Measurements from ENCODE around the gene COPS3.

DNA sequence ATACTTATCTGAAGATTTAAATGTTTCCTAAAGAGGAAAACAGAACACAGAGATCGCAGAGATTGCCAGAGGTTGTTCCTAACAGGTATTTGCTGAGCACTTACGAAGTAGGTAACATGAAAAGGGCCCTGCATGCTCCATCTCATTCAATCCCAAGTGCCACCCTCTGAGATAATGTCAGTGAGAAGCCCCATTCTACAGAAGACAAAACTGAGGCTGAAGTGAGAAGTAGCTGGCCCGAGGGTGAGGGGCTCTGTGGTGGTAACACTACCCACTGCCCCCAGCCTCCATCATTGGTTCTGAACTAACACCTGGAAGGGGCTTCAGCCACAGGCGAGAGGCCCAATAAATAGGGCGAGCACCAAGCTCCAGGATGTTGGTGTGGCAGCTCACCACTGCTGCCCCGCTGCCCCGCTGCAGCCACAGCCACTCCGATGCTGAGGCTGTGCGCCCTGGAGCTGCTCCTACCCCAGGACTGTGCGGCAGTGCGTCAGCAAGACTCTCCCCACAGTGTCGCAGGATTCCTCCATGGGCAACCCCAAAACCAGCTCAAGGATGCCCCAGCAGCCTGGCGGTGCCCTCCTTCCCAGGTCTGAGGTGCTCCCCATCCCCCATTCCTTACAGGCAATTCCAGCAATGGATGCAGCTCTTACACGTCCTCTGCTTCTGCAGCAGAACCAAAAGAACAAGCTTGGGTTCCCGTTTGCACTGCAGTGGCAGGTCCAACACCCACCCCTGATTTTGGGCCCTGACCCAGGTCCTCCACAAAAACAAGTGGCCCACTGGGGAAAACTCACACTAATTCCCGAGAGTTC is 54.4 kb downstream of the COPS3 start:
- TF ChIP-seq EZH2 (IDR thresholded peaks at IDR 0.05) (no peak), POLR2AphosphoS5 (IDR thresholded peaks at IDR 0.05; ENCODE audit: borderline replicate concordance, low read depth, low read length) (no peak)

Measured in SK-N-MC (cell line).